GM21619 (cell line): Measurements from ENCODE around the gene SLAIN1.
A peak's percentile ranks its signal among the peaks of the same experiment; 100 is the strongest.
"Not testable (repeated sequence)": the region's sequence is repeated elsewhere in the genome, so short reads cannot be mapped to it uniquely, and the experiment has no call there.

Experiments
- ATAC-seq: cut with Tn5 transposase; IDR thresholded peaks from one replicate; pipeline ENCODE4 v1.9.1; 2021; ENCODE audit not compliant: unreplicated experiment

The SLAIN1 gene

DNA sequence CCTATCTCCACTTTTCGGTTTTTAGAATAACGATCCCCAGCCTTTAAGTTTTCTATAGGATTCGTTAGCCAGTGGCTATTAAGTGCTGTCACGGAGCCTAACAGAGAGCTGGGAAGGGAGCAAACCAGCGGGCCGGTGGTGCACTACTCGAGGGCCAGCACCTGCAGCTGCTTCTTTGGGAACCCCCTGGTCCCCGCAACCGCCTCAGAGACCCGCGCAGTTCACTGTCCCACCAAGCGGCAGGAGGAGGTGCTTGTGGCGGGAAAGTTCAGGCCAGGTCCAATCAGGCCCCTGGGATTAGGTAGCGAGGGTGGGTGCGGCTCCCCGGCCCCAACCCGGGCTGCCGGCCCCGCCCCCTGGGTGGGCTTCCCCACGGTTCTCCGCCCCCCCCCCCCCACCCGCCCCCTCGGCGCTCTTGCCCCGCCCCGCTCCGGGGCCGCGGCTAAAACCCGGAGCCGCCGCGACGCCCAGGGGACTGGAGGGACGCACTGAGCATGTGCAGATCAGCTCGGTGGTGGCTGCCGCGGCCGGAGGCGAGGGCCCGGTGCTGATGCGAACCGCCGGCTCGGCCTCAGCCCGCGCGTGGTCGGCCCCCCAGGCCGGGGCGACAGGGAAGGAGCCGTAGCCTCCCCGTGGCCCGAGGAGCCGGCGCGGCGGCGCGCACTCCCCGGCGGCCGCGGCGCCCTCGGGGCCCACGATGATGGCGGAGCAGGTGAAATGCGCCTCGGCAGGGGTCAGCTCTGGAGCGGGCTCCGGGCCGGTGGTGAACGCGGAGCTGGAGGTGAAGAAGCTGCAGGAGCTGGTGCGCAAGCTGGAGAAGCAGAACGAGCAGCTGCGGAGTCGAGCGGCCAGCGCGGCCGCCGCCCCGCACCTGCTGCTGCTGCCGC is at the start of gene SLAIN1:
Gene SLAIN1 (plus strand): TSS at position 471 of the 887 bp plus-strand sequence. CDS start 227 bp downstream, at position 698.
- ATAC-seq, result peak; percentile 63

DNA sequence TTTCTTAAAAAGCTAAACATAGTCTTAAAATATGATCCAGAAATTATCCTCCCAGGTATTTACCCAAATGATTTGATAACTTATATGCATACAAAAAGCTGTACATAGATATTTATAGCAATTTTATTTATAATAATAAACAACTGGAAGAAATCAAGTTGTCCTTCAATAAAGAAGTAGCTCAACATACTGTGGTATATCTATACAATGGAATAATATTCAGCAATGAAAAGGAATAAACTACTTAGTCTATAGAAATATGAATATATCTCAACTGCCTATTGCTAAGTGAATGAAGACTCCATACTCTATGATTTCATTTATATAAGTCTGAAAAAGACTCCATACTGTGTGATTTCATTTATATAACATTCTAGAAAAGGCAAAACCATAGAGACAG is 47.1 kb upstream of the SLAIN1 start:
- no peak for ATAC-seq

DNA sequence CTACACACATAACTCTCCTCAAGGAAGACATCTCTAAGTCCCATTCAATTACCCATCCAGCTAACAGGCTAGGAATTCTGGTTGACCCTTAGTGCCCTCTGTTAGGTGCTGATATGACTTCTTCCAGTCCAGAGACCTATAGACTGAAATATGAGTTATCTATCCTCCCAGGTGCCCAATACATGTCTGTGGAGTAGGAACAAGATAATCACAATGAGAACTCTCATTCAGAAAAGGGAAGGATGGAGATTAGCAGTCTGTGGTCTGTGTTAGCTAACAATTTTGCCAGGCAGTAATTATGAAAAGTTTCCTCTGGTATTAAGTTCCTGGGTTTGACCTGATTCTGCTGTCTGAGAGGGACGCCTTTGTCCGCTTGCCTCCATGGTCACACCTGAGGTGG is 44.2 kb upstream of the SLAIN1 start:
- no peak for ATAC-seq

DNA sequence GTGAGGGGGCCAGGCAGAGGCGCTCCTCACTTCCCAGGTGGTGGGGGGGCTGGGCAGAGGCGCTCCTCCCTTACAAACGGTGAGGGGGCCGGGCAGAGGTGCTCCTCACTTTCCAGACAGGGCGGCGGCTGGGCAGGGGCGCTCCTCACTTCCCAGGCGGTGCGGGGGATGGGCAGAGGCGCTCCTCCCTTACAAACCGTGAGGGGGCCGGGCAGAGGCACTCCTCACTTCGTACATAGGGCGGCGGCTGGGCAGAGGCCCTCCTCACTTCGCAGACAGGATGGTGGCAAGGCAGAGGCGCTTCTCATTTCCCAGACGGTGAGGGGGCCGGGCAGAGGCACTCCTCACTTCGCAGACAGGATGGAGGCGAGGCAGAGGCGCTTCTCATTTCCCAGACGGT is 37.5 kb upstream of the SLAIN1 start:
- ATAC-seq, result not testable (repeated sequence)

DNA sequence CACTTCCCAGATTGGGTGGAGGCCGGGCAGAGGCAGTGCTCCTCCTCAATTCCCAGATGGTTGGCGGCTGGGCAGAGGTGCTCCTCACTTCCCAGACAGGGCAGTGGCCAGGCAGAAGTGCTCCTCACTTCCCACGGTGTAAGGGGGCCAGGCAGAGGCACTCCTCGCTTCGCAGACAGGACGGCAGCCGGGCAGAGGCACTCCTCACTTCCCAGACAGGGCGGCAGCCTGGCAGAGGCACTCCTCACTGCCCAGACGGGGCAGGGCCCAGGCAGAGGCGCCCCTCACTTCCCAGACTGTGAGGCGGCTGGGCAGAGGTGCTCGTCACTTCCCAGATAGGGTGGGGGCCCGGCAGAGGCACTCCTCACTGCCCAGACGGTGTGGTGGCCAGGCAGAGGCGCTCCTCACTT is 36.6 kb upstream of the SLAIN1 start:
- no peak for ATAC-seq

DNA sequence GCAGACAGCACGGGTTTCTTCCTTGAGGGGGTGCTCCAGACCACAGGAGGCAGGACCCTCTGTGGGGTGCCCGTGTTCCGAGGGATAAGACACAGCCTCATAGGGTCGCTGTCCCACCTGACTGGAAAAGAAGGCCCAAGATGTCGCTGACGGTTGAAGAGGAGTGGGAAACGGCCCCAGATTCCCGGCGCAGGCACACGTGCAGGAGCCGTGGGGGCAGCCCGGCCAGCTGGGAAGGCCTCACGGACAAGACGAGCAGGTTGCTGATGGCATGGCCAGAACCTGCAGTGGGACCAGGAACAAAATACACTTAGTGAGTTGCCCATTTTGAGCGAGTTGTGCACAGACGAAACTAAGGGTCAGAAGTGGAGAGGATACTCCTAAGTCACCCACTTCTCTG is 35.2 kb upstream of the SLAIN1 start:
- not testable (repeated sequence) for ATAC-seq

DNA sequence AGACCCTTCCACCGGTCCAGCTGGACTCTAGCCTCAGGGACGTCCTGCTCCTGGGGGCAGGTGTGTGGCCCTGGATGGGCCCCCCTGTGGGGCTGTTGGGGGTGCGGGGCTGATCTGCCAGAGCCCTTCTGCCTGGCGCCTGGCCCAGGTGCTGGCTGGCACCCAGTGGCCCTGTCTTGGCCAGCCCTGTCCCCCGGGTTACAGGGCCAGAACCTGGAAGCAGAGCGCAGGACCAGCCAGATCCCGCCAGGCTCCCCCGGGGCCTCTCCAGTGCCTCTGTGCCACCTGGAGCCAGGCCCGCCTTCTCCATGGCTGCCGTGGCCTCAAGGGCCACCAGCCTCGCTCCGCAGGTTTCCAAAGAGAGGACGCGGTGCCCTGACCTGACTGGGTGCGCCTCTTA is 34.7 kb upstream of the SLAIN1 start:
- not testable (repeated sequence) for ATAC-seq

DNA sequence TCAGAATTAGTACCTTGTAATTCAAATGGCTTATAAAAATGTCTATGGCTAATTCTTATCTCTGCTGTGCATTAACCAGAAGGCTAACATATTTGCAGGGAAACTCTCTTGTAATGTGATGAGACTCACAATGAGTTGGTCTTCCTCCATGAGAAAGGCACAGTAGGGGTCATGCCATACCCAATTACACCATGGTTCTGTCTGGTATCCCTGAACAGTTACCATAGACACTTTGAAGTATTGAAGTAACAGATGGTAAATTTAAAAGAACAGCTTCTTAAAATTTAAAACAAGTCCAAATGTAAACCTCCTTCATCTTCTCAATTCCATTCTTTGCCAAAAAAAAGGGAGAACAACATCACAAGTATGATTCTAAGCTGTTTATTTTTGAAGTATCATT is 22.6 kb upstream of the SLAIN1 start:
- no peak for ATAC-seq

DNA sequence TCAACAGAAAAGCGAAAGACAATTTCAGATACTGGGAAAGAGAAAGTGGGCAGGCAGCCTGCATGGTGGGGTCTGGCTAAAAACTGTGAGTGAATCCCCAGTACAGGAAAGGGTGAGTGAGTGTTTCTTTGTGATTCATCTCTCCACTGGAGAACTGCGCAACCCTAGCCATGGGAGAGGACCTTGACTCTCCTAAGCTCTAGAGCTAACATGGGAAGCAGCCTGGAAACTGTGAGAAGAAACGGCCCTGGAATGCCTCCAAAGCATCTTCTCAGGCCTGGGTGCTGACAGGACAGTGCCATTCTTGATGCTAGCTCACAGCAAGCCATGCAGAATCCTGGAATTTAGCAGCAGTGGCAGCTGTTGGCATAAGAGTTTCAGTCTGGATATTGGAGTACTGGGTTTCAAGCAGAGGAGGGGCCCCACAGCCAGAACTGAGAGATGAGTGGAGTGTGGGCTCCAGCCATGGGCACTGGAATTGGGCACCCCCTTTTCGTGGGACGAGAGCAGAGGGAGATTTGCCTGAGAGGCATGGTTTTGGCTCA is 18.7 kb upstream of the SLAIN1 start:
- ATAC-seq, result no peak

DNA sequence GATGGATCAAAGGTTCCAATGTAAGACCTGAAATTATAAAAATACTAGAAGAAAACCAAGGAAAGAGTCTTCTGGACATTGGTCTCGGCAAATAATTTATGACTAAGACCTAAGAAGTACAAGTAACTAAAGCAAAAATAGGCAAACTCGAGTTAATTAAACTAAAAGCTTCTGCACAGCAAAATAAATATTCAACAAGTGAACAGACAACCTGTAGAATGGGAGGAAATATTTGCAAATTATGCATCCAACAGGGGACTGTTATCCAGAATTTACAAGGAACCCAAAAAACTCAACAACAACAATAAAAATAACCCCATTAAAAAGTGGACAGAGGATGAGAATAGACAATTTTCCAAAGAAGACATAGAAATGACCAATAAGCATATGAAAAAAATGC is 9.7 kb upstream of the SLAIN1 start:
- ATAC-seq, result no peak

DNA sequence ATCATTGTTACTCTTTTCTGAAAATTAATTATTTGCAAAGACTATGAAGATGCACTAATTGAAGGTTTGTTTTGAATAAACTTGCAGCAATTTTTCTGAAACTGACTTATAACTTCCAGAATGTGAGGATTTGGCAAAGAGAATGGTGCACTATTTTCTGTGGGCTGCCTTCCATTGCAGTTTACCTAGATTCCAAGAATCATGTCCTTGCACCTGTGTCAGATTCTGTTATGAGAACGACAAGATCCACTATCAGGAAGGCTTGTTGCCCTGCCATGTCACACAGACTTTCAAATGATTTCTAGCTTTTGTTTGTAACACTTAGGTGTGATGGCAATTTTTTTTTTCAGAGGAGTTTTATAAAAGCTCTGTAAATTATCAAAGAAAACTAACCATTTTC is 5.6 kb upstream of the SLAIN1 start:
- ATAC-seq, result no peak

DNA sequence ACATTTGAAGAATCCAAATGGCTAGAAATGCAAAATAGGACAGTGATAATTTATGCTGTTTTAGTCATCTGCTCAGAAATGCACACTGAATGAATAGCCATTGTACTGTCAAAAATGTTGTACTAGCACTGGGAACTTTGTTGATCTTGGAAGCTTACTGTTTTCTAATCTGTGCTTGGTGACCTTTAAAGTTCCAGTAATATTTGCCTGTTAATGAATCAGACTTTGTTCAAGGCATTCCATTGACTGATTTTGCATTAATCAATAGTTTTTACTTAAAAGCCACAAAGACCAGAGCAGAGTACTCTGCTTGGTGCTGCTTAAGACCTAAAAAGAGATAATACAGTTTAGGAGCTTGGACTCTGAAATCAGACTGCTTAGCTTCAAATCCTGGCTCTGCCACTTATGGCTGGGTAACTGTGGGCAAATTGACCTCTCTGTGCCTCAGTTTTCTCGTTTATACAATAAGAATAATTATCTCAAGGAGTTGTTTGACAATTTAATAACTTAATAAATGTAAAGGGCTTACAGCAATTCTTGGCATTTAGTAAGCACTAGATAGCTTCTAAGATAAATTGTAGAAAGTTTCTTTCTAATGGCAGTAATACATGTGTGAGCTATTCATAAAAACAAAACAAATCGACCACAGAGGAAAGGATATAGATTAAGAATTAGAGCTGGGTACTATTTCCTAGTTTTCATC is 4.6 kb upstream of the SLAIN1 start:
- no peak for ATAC-seq

DNA sequence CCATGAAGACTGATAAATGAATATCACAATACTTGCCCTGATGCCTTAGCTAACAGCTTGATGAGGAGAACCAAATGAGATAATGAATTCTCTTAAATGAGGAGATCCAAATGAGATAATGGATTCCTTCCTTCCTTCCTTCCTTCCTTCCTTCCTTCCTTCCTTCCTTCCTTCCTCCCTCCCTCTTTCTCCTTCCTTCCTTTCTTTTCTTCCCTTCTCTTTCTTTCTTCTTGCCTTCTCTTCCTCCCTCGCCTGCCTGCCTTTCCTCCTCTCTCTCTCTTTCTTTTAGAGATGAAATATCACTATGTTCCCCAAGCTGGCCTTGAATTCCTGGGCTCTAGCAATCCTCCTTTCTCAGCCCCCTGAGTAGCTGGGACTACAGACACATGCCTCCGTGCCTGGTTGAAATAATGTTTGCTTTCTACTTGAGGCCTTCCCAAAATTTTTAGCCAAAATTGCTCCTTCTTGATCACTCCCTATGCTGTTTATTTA is 4.0 kb upstream of the SLAIN1 start:
- ATAC-seq, result no peak

DNA sequence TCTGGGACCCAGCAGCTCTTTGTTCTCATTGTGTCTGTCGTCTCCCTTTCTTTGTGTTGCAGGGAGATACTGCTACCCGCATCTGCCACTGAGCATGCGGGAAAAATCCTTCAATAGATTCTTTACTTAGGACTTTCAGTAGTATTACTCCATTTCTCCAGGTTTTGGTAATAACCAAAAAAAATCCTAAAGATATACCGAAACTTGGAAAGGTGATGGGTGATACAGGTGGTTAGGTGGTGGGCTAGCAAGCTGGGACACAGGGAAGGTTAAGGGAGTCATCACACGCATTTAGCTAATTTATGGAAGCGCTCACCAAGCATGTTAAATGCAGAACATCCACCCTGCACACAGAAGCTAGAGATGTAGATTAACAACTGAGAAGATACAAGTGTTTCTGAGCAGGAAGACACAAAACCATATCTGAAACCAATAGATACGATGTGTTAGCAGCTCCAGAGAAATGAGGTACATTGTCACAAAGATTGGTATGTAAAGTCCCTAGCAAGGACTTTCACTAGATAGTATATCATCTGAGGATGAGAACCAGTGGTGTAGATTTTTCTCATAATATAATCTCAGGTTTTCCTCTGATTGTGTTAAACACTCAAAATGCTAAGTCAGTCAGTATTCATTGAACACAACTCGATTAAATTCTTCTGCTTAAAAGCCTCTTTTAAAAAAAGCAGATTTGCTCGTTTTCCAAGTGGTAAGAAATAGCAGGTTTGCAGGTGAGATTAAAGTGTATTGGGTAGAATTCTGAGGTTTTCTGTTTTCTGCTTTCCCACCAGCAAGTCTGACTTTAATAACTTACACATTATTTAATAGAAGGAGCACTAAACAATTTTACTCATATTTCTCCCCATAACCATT is 1.2 kb upstream of the SLAIN1 start:
- ATAC-seq, result no peak

DNA sequence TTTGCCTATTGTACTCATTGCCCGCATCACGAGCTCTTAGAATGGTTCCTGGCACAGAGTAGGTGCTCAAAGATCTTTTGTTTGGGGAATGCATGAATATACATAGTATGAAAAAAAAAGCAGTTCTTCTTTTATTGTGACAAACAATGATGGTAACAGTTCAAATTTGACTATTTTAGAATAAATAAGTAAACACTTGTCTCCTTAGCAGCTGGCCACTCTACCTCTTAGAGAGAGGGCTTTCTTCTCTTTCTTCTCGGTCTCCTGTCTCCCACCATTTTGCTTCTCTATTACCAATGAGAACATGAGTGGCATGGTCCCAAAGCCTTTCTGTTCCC is 639 bp upstream of the SLAIN1 start:
- peak; percentile 1 for ATAC-seq

DNA sequence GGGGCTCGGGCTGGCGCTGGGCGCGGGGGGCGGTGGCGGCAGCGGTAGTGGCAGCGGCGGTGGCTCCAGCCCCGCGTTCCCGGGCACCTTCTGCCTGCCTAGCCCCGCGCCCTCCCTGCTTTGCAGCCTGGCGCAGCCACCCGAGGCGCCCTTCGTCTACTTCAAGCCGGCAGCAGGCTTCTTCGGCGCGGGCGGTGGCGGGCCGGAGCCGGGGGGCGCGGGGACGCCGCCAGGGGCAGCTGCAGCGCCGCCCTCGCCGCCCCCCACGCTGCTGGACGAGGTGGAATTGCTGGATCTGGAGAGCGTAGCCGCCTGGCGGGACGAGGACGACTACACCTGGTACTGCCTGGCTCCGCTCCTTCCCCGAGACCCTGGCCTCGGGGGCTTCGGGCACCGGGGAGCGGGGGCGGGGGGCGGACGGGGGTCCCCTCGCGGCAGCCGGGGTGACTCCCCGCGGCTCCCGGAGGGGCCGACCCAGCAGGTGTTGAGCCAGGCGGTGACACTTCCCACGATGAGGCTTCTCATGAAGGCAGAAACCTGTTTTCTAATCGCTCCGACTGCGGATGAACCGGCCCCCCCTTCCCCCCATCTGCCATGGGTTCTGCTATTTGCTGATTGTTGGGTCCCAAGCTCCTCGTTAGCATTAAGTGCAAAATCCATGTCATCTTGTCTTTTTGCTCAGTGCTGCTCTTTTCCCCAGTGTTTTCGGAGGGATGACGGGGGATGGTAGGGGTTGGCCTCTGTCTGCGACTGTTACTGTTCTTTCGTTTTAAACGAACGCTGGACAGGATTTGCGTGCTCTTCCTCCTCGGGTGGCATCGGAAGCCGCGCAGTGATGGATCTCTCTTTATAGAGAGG is 943 bp downstream of the SLAIN1 start:
- peak; percentile 28 for ATAC-seq

DNA sequence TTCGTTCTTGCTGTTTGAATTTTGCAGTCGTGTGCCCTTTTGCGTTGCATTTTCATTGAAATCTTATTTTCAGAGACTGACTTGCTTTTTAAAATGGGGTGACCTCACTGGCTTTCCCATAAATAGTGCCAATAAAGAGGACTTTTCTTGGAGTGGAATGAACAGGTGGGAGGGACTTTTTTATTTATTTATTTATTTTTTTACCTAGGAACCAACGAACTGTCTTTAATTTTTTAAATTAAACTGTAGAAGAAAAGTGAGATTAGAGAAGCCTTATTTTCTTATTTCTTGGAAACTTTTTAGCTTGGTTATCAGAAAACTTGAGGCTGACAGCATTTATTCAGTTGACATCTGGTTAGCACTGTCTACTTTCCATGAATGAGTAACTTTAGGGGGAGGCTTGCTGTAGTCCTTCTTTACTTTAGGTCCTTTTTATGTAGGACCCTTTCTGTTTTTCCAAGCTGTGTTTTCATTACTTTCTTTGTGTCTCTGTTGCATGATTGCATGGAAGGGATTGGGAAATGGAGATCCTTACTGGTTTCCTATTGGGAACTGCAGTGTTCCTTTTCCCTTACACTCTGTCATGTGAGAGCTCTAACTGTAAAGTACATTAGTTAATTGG is 1.7 kb downstream of the SLAIN1 start:
- no peak for ATAC-seq

DNA sequence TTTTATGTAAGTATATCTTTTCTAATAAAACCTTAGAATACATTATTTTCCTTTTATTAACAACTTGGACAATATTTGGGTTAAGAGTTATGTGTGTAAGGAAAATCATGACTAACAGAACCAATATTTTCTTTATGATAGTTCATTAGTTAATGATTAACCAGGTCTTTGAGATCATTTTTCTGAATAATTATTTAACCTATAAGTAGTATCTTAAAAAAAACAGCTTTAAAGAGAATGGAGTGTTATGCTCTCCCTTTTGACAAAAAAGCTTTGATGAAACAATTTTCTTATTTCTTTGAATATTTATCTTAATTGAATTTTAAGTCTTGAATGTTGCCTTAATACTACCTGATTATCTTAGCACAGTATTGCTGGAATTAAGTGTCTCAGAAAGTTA is 3.8 kb downstream of the SLAIN1 start:
- no peak for ATAC-seq

DNA sequence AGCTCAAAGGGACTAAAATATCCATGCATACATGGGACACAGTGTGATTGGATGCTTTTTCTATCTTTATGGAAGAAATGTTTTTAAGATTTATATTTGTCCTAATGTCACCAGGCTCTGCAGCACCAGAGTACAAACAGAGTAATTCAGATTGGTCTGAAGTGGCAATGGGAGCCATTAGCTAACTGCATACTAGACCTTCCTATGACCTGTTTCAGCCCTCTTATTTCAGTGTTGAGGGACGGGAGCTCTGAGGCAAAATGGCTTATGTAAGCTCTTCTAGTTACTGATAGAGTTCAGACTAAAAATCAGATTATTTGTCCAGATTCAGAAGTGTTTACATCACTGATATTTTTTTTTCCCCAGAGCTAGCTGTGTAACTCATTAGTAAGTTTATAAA is 4.9 kb downstream of the SLAIN1 start:
- no peak for ATAC-seq

DNA sequence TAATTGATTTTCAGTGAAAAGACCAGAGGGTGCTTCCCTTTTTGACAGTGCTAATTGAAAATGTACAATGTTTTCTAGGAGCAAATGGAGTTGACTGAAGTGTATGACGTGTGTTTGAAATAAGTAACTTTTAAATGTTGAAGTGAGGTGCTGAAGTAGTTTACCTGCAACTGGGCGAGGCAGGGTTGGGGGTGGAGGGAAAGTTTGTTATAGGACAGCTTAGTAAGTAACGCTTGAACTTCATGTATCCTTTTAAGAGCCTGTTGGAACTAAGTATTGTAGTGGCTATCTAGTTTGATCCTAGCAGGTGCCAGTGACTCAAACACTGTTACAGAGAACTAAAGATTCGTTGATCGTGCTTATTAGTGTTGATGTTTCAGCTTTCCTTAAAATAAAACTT is 5.9 kb downstream of the SLAIN1 start:
- no peak for ATAC-seq
